H1 (cell line): Measurements from ENCODE around the gene SCAPER. TPM values are rescaled to one million over a fixed set of nuclear protein-coding genes. Genes with fewer than 3 reads are reported as not detected.

Experiments
- ASH2L ChIP-seq: fragments of 200-600, 300-600 bp; sonication (generic); IDR thresholded peaks from one replicate; pipeline ENCODE4 v1.7.1; 2017; ENCODE audit warnings: low read length
- BCL11A ChIP-seq, 2 experiments: IDR thresholded peaks; one replicate each; pipeline ENCODE4 v1.6.1; 2011; ENCODE audit warnings: low read depth in 2 of 2, low read length in 2 of 2, mild to moderate bottlenecking in 2 of 2
- BRCA1 ChIP-seq: IDR thresholded peaks from 2 replicates; pipeline ENCODE4 v1.6.1; 2012; ENCODE audit warnings: low read depth, low read length, improper control_type of control experiment
- CTBP2 ChIP-seq: IDR thresholded peaks from 2 replicates; pipeline ENCODE4 v1.7.0; 2011; ENCODE audit warnings: borderline replicate concordance, mild to moderate bottlenecking, moderate library complexity, mixed read lengths, low read length; ENCODE audit not compliant: insufficient read depth, insufficient read length
- FOSL1 ChIP-seq: IDR thresholded peaks from 2 replicates; pipeline ENCODE4 v1.6.1; 2011; ENCODE audit warnings: mild to moderate bottlenecking, low read depth, low read length, moderate library complexity; ENCODE audit not compliant: insufficient read depth
- JUND ChIP-seq: IDR thresholded peaks from 2 replicates; pipeline ENCODE4 v1.6.1; 2011; ENCODE audit warnings: mild to moderate bottlenecking, improper control_type of control experiment, low read length
- KDM4A ChIP-seq: IDR thresholded peaks from one replicate; pipeline ENCODE4 v1.7.1; 2012; ENCODE audit warnings: low read depth, mild to moderate bottlenecking, moderate library complexity, low read length, inconsistent platforms; ENCODE audit not compliant: severe bottlenecking
- NRF1 ChIP-seq: IDR thresholded peaks from 2 replicates; pipeline ENCODE4 v1.6.1; 2011; ENCODE audit warnings: mild to moderate bottlenecking, low read depth, low read length, improper control_type of control experiment
- POU5F1 ChIP-seq: IDR thresholded peaks from 2 replicates; pipeline ENCODE4 v1.6.1; 2011; ENCODE audit warnings: low read depth, mild to moderate bottlenecking, low read length, moderate library complexity
- RXRA ChIP-seq: IDR thresholded peaks from 2 replicates; pipeline ENCODE4 v1.6.1; 2011; ENCODE audit warnings: low read depth, mild to moderate bottlenecking, low read length, moderate library complexity; ENCODE audit not compliant: insufficient read depth
- SP4 ChIP-seq: IDR thresholded peaks from 2 replicates; pipeline ENCODE4 v1.6.1; 2012; ENCODE audit warnings: low read length, inconsistent platforms
- TAF1 ChIP-seq: IDR thresholded peaks from 2 replicates; pipeline ENCODE4 v1.6.1; 2011; ENCODE audit warnings: mild to moderate bottlenecking, low read depth, low read length
- TBP ChIP-seq: IDR thresholded peaks from 2 replicates; pipeline ENCODE4 v1.6.1; 2011; ENCODE audit warnings: low read depth, low read length, improper control_type of control experiment
- TEAD4 ChIP-seq: IDR thresholded peaks from 2 replicates; pipeline ENCODE4 v1.6.1; 2012; ENCODE audit warnings: low read depth, low read length, inconsistent platforms, mixed read lengths
- ZNF274 ChIP-seq: IDR thresholded peaks from 2 replicates; pipeline ENCODE4 v1.7.0; 2012; ENCODE audit warnings: low read length, borderline replicate concordance; ENCODE audit errors: extremely low read depth
- polyA plus RNA-seq, 7 experiments: library from polyadenylated mRNA; depleted of rRNA in 3 of 7; stranded (reverse) in 5 of 7; unstranded in 2 of 7; fragments of >200 nt in 5 of 7; fragments of 200-250 nt in 2 of 7; gene quantifications; 1 replicate in 5 of 7; 2 replicates in 1 of 7; 4 replicates in 1 of 7; pipeline versions ENCODE4 v1.2.1 to v1.2.3, GENCODE V29; 2011 to 2013; ENCODE audit warnings: missing spikeins in 2 of 7, mixed read lengths in 2 of 7
- total RNA-seq: library from RNA; stranded (reverse); fragmentation: NEBNext Ultra II Directional; extraction: Animal tissue kit (Norgen Biotek cat#: 25700); gene quantifications from 2 replicates; pipeline ENCODE4 v1.2.1, GENCODE V29; 2021
- TF ChIP-seq, protein P1 (sequence below): IDR thresholded peaks from 2 replicates; pipeline ENCODE4 v1.6.1; 2012; ENCODE audit warnings: inconsistent platforms

Gene SCAPER
- total and polyA plus RNA-seq, 2 of the 8 experiments (the other 6 are each of a cell fraction or from before 2014, with no cell fraction given), result 1.6 to 6.8 TPM

DNA sequence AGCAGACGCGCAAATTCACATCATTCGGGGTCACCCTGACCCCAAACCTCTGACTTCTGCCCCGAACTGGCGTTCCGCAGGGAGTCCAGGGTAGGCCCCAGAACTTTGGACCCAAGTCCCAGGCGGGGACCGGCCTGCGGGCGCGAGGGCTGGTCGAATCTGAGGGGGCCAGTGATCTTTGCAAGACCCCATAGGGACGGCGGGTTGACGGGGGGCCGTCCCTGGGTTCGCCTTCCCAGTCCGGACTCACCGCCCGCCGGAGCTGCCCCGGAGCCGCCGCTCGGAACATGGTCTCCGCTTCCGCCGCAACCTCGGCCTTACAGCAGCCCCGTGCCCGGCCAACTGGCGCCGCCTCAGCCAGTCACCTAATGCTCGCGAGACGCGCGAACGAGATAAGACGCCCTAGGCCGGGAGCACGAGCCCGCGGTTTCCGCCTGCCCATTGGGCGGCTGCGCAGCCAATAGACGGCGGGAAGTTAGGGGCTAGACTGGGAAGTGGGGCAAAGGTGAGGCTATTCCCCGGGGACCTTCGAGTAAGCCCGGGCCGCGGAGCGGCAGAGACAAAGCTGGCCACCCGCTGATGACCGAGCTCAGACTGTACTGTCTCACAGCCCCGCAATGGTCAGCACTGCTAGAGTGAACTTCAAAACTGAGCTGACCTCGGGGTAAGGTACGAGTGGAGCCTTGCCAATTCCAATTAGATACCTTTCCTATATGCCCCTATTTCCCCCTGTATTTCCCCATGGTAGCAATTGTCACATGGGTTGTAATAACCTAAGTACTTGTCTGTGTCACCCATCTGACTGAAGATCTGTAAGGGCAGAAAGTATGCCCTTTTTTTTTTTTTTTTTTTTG, 593.8 kb downstream of the SCAPER start, which contains the start of gene ETFA (continued):
- peak; percentile 95 for TF ChIP-seq TAF1
- TF ChIP-seq ASH2L, result peak; percentile 90
- TF ChIP-seq BRCA1, result peak; percentile 96
- no peak for TF ChIP-seq CTBP2
- no peak for TF ChIP-seq ZNF274
- TF ChIP-seq BCL11A (IDR thresholded peaks at IDR 0.05; ENCODE audit: low read depth in 2 of 2, low read length in 2 of 2), result no peak
- peak; percentile 95 for TF ChIP-seq KDM4A
- peak; percentile 84 for TF ChIP-seq TBP
- TF ChIP-seq, protein P1, sequence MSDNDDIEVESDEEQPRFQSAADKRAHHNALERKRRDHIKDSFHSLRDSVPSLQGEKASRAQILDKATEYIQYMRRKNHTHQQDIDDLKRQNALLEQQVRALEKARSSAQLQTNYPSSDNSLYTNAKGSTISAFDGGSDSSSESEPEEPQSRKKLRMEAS, result peak; percentile 96
- TF ChIP-seq JUND, result peak; percentile 28; the same call in 1 of the 2 replicates
- no peak for TF ChIP-seq SP4
- TF ChIP-seq POU5F1, result no peak
- peak; percentile 60; the same call in 1 of the 2 replicates for TF ChIP-seq RXRA
- TF ChIP-seq FOSL1, result no peak
- TF ChIP-seq TEAD4, result no peak
- peak; percentile 34 for TF ChIP-seq NRF1
